CD4-positive, alpha-beta T cell (primary cell): ENCODE measurements around the gene KRT6B. TPM values are rescaled to one million over a fixed set of nuclear protein-coding genes. Genes with fewer than 3 reads are reported as not detected.

ENCODE experiments used
- ATAC-seq: fragments of 200-7000 bp; cut with Tn5 transposase; one replicate; pipeline ENCODE4 v1.10.0; 2022; ENCODE audit warnings: mild to moderate bottlenecking; ENCODE audit not compliant: poor library complexity
- CTCF ChIA-PET: fragments of 350-600 bp; sonication (Branson Sonifier 250); formaldehyde crosslinking; loops from one replicate; lab custom pipeline; 2021; ENCODE audit warnings: antibody characterized with exemption, inconsistent platforms; lab: Charles Lee
- POLR2A ChIA-PET: fragments of 350-600 bp; sonication (Branson Sonifier 250); formaldehyde crosslinking; loops from one replicate; lab custom pipeline; 2021; ENCODE audit warnings: antibody characterized with exemption, inconsistent platforms; lab: Charles Lee
- DNase-seq, 14 experiments: peaks; one replicate each; pipeline ENCODE4 v3.0.0-alpha.2; 2013 to 2020; ENCODE audit warnings: mixed read lengths in 2 of 14
- H3K27ac ChIP-seq, 2 donors: one replicate each; pipeline versions ENCODE4 v1.5.1 to v1.7.0; 2013; ENCODE audit warnings: low read length in 2 of 2, low read depth in 1 of 2, mild to moderate bottlenecking in 1 of 2
- H3K27me3 ChIP-seq, 2 experiments: 1 replicate in 1 of 2; 2 replicates in 1 of 2; pipeline versions ENCODE4 v1.6.1 to v1.7.0; 2013; ENCODE audit warnings: low read length in 2 of 2, control low read depth in 1 of 2, mild to moderate bottlenecking in 1 of 2, moderate library complexity in 1 of 2; ENCODE audit not compliant: insufficient read depth in 2 of 2, control insufficient read depth in 1 of 2
- H3K36me3 ChIP-seq: one replicate; pipeline ENCODE4 v1.6.1; 2013; ENCODE audit warnings: low read length, control low read depth; ENCODE audit not compliant: insufficient read depth
- H3K4me1 ChIP-seq: one replicate; pipeline ENCODE4 v1.6.1; 2013; ENCODE audit warnings: low read length, control low read depth; ENCODE audit not compliant: insufficient read depth
- H3K4me3 ChIP-seq: one replicate; pipeline ENCODE4 v1.5.1; 2013; ENCODE audit warnings: mild to moderate bottlenecking, low read length, moderate library complexity
- H3K9me3 ChIP-seq, 2 experiments: 1 replicate in 1 of 2; 2 replicates in 1 of 2; pipeline versions ENCODE4 v1.6.1 to v1.7.0; 2013; ENCODE audit warnings: low read length in 2 of 2, mild to moderate bottlenecking in 2 of 2, control low read depth in 1 of 2, moderate library complexity in 1 of 2; ENCODE audit not compliant: control insufficient read depth in 1 of 2, insufficient read depth in 1 of 2
- H3K27ac Mint-ChIP-seq: one replicate; pipeline ENCODE4 v1.8.0; 2020; ENCODE audit warnings: mixed read lengths
- H3K27me3 Mint-ChIP-seq: one replicate; pipeline ENCODE4 v1.8.0; 2021; ENCODE audit warnings: mixed read lengths
- H3K36me3 Mint-ChIP-seq: one replicate; pipeline ENCODE4 v1.8.0; 2021; ENCODE audit warnings: low read depth, mixed read lengths
- H3K4me1 Mint-ChIP-seq: one replicate; pipeline ENCODE4 v1.8.0; 2021; ENCODE audit warnings: low read depth, mixed read lengths
- H3K4me3 Mint-ChIP-seq: one replicate; pipeline ENCODE4 v1.8.0; 2020; ENCODE audit warnings: mild to moderate bottlenecking, mixed read lengths
- H3K9me3 Mint-ChIP-seq: one replicate; pipeline ENCODE4 v1.8.0; 2020; ENCODE audit warnings: mixed read lengths
- intact Hi-C, 2 experiments: fragments of 100-400 bp; cut with DNase I in 1 of 2; cut with micrococcal nuclease in 1 of 2; formaldehyde crosslinking; loops; one replicate each; pipeline versions ENCODE4 v1.15.1 to v1.9.0; 2023 to 2025; cut with DNase I, micrococcal nuclease
- total RNA-seq, 174 experiments: library from RNA in 2 of 174; stranded (reverse) in 2 of 174; gene quantifications; one replicate each; pipeline ENCODE4 v1.2.3 and lab custom pipeline; 2021 to 2026
- TF ChIP-seq, protein P1 (sequence below): fragments of 200-600 bp; IDR thresholded peaks from one replicate; pipeline ENCODE4 v1.8.0; 2022; ENCODE audit warnings: antibody characterized with exemption, mild to moderate bottlenecking

Gene KRT6B
- total RNA-seq, 2 experiments from 2014 or later: not detected

DNA sequence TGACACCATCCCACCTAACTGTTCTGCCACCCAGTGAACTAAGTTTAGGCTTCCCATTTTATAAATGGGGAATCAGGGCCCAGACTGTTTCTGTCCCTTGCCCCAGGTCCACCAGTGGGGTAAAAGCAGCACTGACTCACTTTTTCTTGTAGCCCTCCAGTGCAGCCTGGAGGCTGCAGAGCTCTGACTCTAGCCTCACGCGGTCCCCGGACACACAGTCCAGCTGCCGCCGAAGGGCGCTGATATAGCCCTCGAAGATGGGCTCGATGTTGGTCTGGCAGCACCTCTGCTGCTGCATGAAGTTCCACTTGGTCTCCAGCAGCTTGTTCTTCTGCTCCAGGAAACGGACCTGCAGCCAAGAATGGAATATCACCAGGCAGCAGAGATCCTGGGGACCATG is 48.4 kb downstream of the KRT6B start:
- H3K9me3 Mint-ChIP-seq: no peaks in the 10 kb centered on the region
- ATAC-seq: no peak
- H3K4me1 ChIP-seq: no peaks in the 10 kb centered on the region
- H3K27ac ChIP-seq: no peak overlapping the region
- peaks cover 8% of the 10 kb centered on the region for H3K27me3 Mint-ChIP-seq
- intact Hi-C loops: no loop called here
- no peaks in the 10 kb centered on the region for H3K4me1 Mint-ChIP-seq
- no peak overlapping the region for H3K27ac Mint-ChIP-seq
- no peaks in the 10 kb centered on the region for H3K36me3 ChIP-seq
- POLR2A ChIA-PET: no interaction called here
- no peak overlapping the region for H3K4me3 ChIP-seq
- peaks cover 0 to 3% of the 10 kb centered on the region in 2 experiments for H3K9me3 ChIP-seq
- H3K27me3 ChIP-seq: peaks cover 0 to 5% of the 10 kb centered on the region in 2 experiments
- H3K36me3 Mint-ChIP-seq: no peaks in the 10 kb centered on the region
- DNase-seq: no peak
- TF ChIP-seq, protein P1, sequence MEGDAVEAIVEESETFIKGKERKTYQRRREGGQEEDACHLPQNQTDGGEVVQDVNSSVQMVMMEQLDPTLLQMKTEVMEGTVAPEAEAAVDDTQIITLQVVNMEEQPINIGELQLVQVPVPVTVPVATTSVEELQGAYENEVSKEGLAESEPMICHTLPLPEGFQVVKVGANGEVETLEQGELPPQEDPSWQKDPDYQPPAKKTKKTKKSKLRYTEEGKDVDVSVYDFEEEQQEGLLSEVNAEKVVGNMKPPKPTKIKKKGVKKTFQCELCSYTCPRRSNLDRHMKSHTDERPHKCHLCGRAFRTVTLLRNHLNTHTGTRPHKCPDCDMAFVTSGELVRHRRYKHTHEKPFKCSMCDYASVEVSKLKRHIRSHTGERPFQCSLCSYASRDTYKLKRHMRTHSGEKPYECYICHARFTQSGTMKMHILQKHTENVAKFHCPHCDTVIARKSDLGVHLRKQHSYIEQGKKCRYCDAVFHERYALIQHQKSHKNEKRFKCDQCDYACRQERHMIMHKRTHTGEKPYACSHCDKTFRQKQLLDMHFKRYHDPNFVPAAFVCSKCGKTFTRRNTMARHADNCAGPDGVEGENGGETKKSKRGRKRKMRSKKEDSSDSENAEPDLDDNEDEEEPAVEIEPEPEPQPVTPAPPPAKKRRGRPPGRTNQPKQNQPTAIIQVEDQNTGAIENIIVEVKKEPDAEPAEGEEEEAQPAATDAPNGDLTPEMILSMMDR: no peak
- H3K4me3 Mint-ChIP-seq: no peak overlapping the region
- CTCF ChIA-PET: no interaction called here

DNA sequence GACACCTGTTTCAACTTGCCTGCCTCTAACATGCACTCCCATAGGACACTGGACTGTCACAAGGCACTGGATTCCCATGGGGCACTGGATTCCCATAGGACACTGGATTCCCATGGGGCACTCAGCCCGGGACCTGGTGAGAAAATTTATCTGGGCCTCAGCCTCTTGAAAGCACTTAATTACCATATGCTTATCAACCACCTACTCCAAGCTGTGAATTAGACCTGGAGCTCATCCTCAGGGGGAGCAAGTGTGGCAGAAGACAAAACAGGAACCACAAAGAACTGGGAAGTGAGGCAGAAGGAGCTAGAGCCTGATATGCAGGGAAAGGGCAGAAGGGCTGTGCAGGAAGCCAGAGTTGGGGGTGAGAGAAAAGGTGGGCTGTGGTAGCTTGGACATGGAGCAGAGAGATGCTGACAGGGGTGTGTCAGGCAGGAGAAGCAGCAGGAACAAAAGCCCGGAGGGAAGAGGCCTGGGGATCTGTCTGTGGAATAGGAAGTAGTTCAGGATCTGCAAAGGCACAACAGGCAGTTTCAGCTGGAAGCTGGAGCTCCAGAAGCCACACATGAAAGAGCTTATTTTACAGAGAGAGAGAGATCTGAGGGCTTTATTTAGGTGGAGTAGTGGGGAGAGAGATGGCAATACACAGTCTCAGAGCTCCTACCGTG is 48.9 kb downstream of the KRT6B start:
- Histone ChIP-seq H3K27ac (no peak overlapping the region), H3K36me3 (no peaks in the 10 kb centered on the region), H3K4me3 (no peak overlapping the region), H3K27me3 (peaks cover 0 to 5% of the 10 kb centered on the region in 2 experiments), H3K9me3 (peaks cover 0 to 3% of the 10 kb centered on the region in 2 experiments), H3K4me1 (no peaks in the 10 kb centered on the region)
- intact Hi-C loops: no loop called here
- Mint-ChIP-seq H3K4me3 (no peak overlapping the region), H3K27ac (no peak overlapping the region), H3K9me3 (no peaks in the 10 kb centered on the region), H3K4me1 (no peaks in the 10 kb centered on the region), H3K36me3 (no peaks in the 10 kb centered on the region), H3K27me3 (peaks cover 3% of the 10 kb centered on the region)
- ChIA-PET POLR2A (no interaction called here), CTCF (no interaction called here)
- ATAC-seq (no peak), DNase-seq (no peak)
- TF ChIP-seq, protein P1: no peak

DNA sequence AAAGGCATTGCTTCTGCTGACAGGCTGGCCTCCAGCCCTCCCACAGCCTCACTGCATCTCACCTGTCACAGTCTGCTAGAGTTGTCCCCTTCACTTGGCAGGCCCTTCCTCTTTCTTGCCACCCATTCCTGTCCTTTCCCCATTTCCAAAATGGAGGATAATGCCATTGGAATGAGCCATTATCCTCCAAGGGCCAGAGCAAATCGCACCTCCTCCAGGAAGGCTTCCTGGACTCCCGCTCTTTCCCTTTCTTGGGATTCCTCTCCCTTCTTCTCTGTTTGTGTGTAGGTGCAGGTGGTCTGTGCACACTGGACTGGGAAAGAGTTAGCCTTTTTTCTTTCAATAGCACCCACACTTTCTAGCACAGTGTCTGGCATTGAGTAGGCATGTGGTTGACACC is 49.6 kb downstream of the KRT6B start:
- Mint-ChIP-seq H3K4me1 (no peaks in the 10 kb centered on the region), H3K9me3 (no peaks in the 10 kb centered on the region), H3K36me3 (no peaks in the 10 kb centered on the region), H3K27ac (no peak overlapping the region), H3K27me3 (no peaks in the 10 kb centered on the region), H3K4me3 (no peak overlapping the region)
- DNase-seq: no peak
- intact Hi-C loops: no loop called here
- TF ChIP-seq, protein P1: no peak
- ChIA-PET POLR2A (no interaction called here), CTCF (no interaction called here)
- Histone ChIP-seq H3K36me3 (no peaks in the 10 kb centered on the region), H3K9me3 (no peaks in the 10 kb centered on the region), H3K27me3 (peaks cover 0 to 5% of the 10 kb centered on the region in 2 experiments), H3K27ac (no peak overlapping the region), H3K4me1 (no peaks in the 10 kb centered on the region), H3K4me3 (no peak overlapping the region)
- ATAC-seq: no peak
